HG03095 (cell line): ENCODE data around the gene FBRSL1.

Experiments used
- ATAC-seq: cut with Tn5 transposase; IDR thresholded peaks from one replicate; pipeline ENCODE4 v1.9.1; 2021; ENCODE audit warnings: moderate library complexity; ENCODE audit not compliant: unreplicated experiment

FBRSL1 gene

DNA sequence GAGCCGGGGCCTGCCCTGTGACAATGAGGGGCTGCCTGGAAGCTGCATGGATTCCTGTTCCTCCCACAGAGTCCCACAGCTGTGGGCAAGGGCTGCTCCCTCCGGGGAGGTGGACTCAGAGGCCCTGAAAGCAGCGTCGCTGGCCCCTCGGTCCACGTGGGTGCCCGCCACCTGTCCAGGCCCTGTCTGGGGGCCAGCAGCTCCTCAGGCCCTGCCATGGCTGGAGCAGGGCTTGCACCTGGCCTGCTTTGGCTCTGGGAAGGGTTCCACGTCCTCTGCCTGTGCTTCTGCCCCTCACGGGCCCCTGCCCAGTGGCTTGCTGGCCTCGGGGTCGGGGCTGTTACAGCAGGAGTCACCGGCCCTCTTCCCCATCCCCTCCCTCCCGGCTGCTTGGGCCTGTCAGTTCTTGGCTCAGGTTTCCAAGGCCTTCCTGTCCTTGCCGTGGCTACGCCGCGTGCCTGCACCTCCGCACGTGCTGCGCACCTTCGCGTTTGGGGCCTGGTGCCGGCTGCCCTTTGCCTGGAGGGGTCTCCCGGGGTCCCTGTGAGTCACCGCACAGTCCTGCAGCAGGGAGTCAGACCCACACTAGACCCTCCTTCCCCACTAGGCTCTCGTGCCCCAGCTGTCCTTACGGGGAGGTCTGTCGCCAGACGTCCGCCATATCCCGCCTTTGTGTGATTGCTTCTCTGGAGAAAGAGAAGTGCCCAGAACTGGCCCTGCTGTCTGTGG, 5.8 kb downstream of the FBRSL1 start:
- ATAC-seq: no peak

GRCh38 chr12:132496358-132496669, 6.4 kb downstream of the FBRSL1 start:
- ATAC-seq: no peak

- no peak for ATAC-seq
Measured at GRCh38 chr12:132496710-132497109, 6.8 kb downstream of the FBRSL1 start.

DNA sequence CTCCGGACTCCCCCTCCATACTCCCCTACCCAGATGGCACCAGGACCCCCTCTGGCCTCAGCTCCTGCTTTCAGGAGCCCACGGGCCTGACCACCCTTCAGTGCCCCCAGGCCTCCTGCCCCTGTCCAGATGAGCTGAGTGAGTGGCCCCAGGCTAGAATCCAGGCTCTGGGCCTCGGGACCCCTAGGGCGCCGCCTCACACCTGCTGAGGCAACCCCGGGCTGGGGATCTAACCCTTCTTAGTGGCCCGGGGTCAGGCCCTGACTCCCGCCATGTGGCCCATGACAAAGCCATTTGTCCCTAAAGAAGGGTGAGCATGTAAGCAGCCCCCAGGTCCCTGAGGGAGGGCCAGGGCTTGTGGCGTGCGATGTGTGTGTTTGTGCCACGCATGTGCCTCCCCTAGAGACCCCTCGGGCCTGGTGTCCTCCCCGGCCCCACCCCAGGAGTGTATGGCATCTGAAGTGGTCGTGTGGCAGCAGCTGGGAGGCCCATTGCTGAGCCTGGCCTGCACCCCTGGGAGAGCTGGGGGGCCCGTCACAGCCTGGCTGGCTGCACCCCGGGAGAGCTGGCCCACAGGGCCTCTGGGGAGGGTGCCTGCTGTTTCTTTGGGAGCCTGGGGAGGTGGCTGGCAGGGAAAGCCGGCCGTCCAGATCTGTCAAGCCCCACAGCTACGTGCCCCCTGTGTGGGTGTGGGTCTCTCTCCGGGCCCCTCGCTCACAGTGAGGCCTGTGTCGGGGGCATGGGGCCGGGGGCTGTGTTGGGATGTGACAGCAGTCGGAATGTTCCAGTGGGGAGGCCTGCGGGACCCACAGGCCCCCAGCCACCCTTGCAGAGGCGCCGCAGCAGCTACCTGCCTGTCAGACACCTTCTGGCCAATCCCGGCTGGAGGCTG, 7.8 kb downstream of the FBRSL1 start:
- ATAC-seq: no peak

DNA sequence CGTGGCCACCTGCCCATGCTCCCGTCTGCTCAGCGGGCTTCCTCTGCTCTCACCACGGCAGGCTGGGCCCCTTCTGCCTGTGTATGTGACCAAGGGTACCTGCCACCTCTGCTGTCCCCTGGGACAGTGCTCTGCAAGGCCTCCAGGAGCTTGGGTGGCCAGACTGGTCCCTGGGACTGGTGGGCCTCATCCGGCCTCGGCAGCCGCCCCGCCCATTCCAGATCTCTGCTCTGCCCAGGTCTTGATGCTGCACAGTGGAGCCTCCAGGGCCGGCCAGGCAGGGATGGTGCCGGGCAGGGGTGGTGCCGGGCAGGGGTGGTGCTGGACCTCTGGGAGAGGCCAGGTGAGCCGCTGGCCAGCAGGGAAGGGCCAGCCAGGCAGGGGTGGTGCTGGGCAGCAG, 9.0 kb downstream of the FBRSL1 start:
- ATAC-seq: no peak

- ATAC-seq: no peak
Measured at GRCh38 chr12:132500142-132500855, 10.3 kb downstream of the FBRSL1 start.

GRCh38 chr12:132500856-132501180, 10.9 kb downstream of the FBRSL1 start:
- ATAC-seq: no peak

- ATAC-seq: no peak
Measured at GRCh38 chr12:132501204-132501940, 11.4 kb downstream of the FBRSL1 start.

GRCh38 chr12:132502149-132502881, 12.4 kb downstream of the FBRSL1 start:
- ATAC-seq: no peak

DNA sequence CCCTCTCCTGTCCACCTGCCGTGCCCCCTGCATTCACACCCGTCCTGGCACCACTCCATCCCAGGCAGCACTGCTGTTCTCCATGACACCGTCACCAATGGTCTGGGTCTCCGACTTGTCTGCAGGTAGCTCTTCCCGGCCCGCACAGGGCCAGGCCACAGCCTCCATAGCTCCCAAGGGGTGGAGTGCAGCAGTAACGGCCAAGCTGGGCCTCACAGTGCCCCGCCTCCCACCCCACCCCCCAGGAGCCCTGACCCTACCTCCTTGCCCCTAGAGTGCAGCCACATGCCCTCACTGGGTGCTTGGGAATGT, 12.9 kb downstream of the FBRSL1 start:
- ATAC-seq: no peak

DNA sequence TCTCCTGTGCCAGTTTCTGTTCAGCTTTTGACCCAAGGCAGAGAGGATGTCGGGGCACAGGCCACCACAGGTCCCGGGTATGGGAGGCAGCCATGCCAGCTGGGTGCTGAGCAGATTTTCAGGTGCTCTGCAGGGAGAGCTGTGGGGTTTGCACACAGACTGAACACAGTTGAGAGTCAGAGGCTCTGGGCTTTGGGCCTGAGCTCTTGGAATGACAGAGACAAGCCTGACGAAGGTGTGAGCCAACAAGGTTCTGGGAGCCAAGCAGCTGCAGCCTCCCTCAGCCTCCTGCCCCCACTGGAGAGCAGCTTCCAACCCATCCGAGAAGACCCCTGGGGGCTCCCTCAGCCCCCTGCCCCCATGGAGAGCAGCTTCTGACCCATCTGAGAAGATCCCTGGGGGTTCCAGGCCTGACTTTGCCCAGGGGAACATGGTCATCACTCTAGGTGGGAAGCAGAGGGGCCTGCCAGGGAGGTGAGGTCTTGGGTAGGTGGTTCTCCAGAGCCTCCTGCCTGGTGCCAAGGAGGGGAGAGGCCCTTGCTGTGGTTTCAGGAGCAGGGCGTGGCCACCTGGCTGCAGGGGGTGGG, 13.8 kb downstream of the FBRSL1 start:
- ATAC-seq: no peak

- no peak for ATAC-seq
Measured at GRCh38 chr12:132505105-132505851, 15.3 kb downstream of the FBRSL1 start.

DNA sequence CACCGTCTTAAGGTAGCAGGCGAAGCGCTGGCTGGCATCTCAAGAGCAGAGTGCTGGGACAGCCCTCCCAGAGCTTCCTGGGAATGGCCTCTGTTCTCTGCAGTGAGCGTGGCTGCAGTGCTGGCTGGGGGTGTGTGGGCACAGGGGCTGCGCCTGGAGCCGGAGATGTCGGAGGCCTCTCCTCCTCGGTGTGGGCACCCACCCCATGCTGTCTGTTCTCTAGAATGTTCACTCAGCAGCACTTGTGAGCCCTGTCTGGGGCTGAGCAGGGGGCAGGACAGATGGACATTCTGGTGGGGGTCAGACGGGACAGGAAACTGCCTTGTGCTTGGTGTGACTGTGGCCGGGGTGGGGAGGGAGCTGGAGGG, 15.9 kb downstream of the FBRSL1 start:
- ATAC-seq: no peak

GRCh38 chr12:132506328-132507160, 16.6 kb downstream of the FBRSL1 start:
- peak; percentile 49 for ATAC-seq

GRCh38 chr12:132507161-132507538, 17.2 kb downstream of the FBRSL1 start:
- no peak for ATAC-seq

DNA sequence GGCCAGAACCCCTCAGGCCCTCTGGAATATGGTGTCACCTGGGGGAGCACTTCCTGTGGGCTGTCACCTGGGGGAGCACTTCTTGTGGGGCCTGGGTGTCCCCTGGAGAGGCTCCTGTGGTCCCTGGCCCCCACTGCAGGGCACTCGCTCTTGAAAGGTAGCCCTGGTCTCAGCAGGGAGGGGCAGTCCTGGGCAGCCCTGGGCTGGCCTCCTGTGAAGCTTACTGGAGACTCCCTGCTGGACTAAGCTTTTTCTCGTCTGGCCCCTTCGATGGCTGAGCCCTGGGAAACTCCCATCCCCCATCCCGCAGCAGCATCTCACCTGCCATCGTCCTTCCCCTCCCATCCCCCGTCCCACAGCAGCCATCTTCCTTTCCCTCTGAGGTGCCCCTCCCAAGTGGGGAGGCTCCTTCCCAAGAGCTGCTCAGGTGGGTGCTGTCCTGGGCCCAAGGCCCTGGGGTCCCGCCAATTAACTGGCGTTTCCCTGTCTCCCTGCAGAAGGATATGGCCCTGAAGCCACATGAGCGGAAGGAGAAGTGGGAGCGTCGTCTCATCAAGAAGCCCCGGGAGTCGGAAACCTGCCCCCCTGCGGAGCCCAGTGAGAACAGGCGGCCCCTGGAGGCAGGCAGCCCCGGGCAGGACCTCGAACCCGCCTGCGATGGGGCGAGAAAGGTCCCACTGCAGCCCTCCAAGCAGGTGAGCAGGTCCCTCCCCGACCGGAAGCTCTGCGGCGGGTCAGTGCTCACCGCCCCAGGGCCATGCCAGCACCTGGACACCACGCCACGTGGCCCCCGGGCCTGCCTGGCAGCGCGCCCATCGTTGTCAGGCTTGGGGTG, 17.9 kb downstream of the FBRSL1 start:
- no peak for ATAC-seq

GRCh38 chr12:132508491-132508740, 18.5 kb downstream of the FBRSL1 start:
- no peak for ATAC-seq
